Fibroblast of pulmonary artery (primary cell): ENCODE data around the gene SPSB1.

ENCODE experiments used
- DNase-seq: peaks from one replicate; pipeline ENCODE4 v3.0.0-alpha.2; 2010; ENCODE audit warnings: low read depth
- H3K4me3 ChIP-seq: replicated peaks from 2 replicates; pipeline ENCODE4 v1.5.1; 2011; ENCODE audit warnings: low read depth, mild to moderate bottlenecking, control low read depth, low read length, moderate library complexity
- TF ChIP-seq, protein P1 (sequence below): IDR thresholded peaks from 2 replicates; pipeline ENCODE4 v1.5.1; 2011; ENCODE audit warnings: mild to moderate bottlenecking, control low read depth, low read length, inconsistent platforms; ENCODE audit errors: missing control alignments

Gene SPSB1

DNA sequence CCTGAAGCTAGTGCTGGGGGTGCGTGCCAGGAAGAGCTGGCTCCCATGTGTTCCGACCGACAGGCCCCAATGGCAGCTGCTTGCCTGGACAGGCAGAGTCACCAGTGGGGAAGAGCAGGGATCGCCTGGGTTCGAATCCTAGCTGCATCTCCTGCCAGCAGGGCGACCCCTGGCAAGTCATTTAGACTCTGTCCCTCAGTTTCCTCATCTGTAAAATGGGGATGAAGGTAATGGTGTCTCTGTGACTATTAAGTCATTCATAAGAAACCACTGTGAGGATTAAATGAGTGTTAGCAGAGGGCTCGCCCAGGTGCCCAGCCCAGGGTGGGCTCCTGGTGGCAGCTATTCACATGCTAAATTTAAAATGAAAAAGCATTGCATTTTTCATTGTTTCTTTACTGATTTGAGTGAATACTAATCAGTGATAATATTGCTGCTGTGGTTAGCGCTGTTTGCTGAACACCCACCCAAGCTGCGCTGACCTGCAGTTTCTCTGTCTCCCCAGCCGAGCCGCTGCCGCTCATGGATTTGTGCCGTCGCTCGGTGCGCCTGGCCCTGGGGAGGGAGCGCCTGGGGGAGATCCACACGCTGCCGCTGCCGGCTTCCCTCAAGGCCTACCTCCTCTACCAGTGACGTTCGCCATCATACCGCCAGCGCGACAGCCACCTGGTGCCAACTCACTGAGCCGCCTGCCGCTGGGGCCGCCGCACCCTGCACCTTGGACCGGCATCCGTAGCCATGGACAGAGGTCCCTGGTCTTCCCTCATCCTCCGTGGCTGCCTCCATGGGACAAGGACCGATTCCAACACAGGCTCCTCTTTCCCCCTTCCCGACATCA is 74.5 kb downstream of the SPSB1 start:
- TF ChIP-seq, protein P1, sequence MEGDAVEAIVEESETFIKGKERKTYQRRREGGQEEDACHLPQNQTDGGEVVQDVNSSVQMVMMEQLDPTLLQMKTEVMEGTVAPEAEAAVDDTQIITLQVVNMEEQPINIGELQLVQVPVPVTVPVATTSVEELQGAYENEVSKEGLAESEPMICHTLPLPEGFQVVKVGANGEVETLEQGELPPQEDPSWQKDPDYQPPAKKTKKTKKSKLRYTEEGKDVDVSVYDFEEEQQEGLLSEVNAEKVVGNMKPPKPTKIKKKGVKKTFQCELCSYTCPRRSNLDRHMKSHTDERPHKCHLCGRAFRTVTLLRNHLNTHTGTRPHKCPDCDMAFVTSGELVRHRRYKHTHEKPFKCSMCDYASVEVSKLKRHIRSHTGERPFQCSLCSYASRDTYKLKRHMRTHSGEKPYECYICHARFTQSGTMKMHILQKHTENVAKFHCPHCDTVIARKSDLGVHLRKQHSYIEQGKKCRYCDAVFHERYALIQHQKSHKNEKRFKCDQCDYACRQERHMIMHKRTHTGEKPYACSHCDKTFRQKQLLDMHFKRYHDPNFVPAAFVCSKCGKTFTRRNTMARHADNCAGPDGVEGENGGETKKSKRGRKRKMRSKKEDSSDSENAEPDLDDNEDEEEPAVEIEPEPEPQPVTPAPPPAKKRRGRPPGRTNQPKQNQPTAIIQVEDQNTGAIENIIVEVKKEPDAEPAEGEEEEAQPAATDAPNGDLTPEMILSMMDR = no peak
- H3K4me3 ChIP-seq = no peak overlapping the region

DNA sequence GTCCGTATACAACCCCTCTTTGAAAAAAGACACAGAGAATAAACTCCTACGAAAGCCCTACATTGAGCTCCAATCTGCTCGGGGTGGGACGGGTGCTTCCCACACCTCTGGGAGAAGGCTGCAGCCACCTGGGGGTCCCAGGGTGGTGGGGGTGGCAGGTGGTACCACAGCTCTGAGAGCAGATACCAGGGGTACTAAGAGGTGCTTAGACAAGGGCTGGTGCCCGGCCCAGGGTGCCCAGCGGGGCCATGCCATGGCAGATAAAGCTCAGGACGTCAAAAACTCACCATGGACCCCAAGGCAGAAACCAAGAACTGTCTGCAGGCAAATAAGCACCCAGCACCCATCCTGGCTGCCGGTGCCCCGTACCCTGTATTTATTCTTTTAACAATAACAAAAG is 75.1 kb downstream of the SPSB1 start:
- TF ChIP-seq, protein P1 = no peak
- H3K4me3 ChIP-seq = no peak overlapping the region

More for the DNA sequence above, 74.5 kb downstream of the SPSB1 start:
- DNase-seq = no peak

DNA sequence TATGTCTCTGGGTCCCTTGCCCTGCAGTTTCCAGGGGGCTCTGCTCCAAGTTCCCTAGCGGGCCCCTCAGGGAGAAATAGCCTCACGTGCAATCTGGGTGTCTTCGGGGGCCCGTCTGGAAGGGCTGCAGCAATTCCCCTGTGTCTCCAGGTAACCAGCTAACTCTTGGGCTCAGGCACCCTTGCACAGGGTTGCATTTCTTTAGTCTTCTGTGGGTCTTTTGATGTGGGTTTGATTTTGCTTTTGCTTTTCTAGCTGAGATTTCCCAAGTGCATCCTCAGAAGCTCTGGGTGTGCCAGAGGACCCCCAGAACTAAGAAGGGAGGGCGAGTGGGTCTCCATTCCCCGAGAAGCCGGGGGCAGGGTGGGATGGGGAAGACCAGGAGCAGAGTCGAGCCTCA is 75.7 kb downstream of the SPSB1 start:
- no peak overlapping the region for H3K4me3 ChIP-seq
- TF ChIP-seq, protein P1 = no peak
- DNase-seq = no peak

More for the DNA sequence above, 75.1 kb downstream of the SPSB1 start:
- no peak for DNase-seq

DNA sequence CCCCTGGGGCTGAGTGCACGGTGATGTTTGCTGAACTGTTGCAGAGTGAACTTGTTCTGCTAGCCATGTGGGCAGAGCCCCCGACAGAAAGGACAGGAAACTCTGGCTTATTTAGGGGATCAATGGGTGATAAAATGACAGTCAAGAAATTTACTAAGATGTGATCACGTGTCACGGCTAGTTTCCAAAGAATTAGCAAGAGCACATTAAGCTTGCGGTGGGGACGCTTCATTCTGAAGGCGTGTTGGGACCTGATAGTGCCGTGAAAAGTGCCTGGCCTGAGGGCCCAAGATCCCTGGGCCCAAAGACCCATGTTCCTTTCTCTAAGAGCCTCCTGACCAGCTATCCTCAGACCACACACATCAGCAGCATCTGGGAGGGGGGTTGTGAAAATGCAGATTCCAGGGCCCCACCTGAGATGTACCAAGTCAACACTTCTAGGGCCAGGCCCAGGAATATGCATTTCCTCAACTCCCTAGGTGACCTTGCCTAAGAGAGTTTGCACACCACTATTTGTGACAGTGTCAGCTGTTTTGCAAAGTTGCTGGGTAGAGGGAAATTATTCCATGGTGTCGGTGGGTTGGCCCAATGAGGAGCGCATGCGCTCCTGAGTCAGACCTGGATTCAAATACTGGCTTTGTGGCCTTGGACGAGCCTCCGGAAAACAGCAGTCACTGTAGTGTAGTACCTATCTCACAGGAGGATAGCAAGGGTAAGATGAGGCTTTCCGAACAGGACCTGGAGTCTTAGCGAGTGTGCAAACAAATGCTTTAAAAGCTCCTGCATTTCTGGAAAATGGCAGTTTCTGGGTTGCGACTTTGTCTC is 77.5 kb downstream of the SPSB1 start:
- DNase-seq = no peak
- no peak overlapping the region for H3K4me3 ChIP-seq
- TF ChIP-seq, protein P1 = no peak

DNA sequence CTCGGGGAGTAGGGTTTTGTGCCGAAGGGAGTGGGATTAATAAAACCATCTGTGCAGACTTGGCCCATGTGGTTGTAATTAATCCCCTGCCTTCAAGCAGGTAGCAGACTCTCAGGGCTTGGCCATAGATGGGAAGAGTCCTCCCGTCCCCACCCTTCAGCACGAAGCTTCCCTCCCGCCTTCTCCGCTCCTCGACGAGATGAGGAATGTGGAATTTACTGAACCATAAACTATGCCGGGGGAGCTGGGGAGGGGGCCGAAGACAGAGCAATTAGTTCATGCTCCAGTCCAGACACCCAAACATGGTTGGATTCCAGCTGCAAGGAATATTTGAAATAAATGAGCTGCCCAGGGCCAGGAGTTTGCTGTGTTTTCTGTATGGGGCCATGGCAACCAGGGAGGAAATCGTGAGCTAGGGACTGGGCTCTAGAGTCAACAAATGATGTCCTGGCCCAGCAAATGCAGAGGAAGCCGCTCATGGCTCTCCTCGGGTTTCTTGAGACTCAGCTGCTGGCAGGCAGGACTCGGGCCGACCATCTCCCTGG is 78.8 kb downstream of the SPSB1 start:
- DNase-seq = peak; percentile 68
- H3K4me3 ChIP-seq = no peak overlapping the region

DNA sequence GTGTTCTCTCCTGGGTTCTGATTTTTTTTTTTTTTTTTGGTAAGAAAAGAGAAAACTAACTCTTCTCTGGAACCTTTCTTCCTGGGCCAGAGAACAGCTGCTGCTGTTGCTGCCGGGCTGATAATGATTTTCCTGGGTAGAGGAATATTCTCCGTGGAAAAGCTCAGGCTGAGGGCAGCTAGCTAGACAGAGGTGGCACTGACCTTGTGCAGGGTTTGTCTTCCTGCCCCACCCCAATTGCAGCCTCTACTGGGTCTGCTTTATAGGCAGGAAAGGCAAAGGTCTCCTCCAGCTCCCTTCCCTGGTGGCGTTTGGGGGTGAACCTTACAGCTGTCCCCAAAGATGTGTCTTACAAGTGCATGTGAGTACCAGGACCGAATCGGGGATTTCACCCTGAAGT is 79.3 kb downstream of the SPSB1 start:
- H3K4me3 ChIP-seq = no peak overlapping the region
- DNase-seq = no peak
- TF ChIP-seq, protein P1 = no peak

More for the DNA sequence above, 78.8 kb downstream of the SPSB1 start:
- TF ChIP-seq, protein P1 = no peak
